ENCODE data around the gene SMAD9.

DNA sequence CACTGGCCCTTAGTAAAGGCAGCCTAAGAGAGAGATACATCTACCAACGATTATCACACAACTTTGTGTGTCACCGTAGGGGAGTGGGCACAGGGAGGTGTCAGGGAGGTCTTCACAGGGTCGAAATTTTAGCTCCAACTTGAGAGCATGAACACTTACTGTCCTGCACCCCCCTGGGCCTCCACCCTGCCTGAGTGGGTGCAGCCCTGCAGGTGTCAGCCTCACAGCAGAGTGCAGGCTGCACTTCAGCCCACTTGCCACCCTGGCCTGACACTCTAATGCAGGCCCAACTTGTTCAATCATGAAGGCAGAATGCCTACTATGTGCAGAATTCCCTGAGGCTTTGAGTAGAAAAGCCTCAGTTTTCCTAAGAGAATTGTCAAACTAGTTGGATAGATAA lies 4.0 kb upstream of the SMAD9 start:
- TF ChIP-seq, protein P1, sequence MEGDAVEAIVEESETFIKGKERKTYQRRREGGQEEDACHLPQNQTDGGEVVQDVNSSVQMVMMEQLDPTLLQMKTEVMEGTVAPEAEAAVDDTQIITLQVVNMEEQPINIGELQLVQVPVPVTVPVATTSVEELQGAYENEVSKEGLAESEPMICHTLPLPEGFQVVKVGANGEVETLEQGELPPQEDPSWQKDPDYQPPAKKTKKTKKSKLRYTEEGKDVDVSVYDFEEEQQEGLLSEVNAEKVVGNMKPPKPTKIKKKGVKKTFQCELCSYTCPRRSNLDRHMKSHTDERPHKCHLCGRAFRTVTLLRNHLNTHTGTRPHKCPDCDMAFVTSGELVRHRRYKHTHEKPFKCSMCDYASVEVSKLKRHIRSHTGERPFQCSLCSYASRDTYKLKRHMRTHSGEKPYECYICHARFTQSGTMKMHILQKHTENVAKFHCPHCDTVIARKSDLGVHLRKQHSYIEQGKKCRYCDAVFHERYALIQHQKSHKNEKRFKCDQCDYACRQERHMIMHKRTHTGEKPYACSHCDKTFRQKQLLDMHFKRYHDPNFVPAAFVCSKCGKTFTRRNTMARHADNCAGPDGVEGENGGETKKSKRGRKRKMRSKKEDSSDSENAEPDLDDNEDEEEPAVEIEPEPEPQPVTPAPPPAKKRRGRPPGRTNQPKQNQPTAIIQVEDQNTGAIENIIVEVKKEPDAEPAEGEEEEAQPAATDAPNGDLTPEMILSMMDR (IDR thresholded peaks at IDR 0.05; ENCODE audit: low read depth, low read length, poor library complexity, severe bottlenecking): no peak
- TF ChIP-seq EZH2phosphoT487 (IDR thresholded peaks at IDR 0.05; ENCODE audit: borderline replicate concordance, low read length): no peak

Measured in DOHH2 (cell line).